HG03432 (cell line): ENCODE data around the gene ABCC3.
"Not testable (repeated sequence)": the region's sequence is repeated elsewhere in the genome, so short reads cannot be mapped to it uniquely, and the experiment has no call there.

Experiments
- ATAC-seq: cut with Tn5 transposase; IDR thresholded peaks from one replicate; pipeline ENCODE4 v1.9.1; 2021; ENCODE audit warnings: mild to moderate bottlenecking, moderate library complexity; ENCODE audit not compliant: unreplicated experiment

The ABCC3 gene

DNA sequence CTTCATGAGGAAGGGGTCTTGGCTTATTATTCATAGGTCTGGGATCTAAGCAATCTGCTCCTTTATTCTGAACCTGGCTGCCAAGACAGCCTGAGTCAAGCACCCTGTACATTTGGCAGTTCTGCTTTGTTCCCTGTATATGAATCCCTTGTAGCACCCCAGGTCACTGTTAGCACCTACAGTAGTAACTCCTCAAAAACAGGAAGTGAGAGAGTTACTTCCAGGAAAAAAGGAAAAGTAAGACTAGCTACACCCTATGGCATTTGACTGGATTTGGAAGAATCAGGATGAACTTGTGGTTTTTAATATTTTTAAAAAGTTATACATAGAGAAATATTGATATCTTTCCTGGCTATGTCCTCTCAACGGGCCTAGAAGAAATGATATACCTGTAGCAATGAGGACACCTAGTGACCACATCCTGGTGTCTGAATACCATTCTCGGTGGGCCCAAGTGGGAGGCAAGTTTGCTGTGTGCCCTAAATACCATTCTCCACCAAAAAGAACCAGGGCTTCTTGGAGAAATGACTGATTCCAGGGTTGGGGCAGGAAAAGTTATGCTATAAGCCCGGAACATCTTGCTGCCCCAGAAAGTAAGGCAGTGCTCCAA, 63.1 kb downstream of the ABCC3 start:
- ATAC-seq: no peak

DNA sequence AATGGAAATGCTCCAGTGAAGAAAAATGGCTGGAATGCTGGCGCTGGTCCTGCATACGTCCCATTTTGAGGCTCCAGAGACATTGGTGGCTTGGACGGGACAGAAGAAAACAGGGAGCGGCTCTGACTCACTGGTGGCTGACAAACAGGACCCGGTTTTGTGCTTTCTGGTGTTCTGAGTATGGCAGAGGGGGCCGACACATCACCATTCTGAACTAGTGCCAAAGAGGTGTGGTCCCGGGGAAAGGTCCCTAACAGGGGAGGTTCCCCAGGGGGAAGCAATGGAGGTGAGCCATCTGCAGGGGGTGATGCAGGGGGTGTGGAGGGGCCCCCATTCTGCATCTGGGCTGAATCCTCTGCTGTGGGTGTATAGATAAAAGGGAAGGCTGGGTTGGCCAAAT, 64.7 kb downstream of the ABCC3 start:
- no peak for ATAC-seq

DNA sequence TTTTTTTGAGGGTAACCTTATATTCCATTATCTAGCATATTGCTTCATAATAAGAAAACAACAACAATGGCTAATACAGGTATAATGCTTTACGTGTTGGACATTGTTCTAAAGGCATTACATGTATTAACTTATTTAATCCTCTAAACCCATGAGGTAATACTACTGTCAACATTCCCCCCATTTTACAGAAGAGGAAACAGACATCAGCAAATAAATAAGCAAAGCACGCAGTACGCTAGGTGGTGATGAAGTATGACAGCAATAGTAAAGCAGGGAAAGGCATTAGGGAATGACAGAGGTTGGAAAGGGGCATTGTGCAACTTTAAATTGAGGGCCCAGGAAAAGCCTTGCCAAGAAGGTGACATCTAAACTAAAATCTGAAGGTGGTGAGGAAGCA, 68.5 kb downstream of the ABCC3 start:
- no peak for ATAC-seq

DNA sequence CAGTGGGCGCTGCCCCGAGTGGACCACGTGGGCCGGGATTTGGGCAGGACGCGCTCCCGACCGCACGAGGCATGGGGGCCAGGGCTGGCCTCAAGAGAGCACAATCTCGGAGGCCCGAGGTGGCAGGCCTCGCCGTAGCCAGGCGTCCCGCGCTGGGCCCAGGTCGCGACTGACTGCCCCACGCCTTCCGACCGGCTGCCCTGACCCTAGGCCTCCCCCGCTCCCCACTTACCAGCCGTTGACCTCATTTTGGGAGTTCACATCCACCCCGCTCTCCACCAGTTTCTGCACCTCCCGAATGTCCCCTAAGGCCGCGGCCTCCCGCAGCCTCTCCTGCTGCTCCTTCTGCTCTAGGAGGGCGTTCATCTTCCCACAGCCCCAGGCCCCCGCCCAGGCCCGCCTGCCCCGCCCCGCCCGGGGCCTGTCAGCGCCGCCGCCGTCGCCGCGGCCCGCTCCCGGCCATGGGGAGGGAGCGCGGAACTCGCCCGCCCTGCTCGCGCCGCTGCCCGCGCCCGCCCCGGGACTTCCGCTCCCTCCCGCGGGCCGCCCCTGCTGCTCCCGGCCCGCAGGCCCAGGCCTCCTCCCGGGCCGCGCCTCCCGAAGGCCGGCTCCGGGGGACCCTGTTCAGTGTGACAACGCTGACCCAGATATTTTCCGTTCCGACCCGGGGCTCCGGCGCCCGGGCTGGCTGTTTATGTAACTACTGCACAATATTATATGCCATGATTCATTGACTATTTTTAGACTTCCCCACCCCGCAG, 72.8 kb downstream of the ABCC3 start, which contains the start of gene ANKRD40:
TSS of gene ANKRD40 (minus strand) at position 626 of the 761 bp plus-strand sequence. CDS start at position 366, 260 bp downstream.
- ATAC-seq: peak; percentile 84

DNA sequence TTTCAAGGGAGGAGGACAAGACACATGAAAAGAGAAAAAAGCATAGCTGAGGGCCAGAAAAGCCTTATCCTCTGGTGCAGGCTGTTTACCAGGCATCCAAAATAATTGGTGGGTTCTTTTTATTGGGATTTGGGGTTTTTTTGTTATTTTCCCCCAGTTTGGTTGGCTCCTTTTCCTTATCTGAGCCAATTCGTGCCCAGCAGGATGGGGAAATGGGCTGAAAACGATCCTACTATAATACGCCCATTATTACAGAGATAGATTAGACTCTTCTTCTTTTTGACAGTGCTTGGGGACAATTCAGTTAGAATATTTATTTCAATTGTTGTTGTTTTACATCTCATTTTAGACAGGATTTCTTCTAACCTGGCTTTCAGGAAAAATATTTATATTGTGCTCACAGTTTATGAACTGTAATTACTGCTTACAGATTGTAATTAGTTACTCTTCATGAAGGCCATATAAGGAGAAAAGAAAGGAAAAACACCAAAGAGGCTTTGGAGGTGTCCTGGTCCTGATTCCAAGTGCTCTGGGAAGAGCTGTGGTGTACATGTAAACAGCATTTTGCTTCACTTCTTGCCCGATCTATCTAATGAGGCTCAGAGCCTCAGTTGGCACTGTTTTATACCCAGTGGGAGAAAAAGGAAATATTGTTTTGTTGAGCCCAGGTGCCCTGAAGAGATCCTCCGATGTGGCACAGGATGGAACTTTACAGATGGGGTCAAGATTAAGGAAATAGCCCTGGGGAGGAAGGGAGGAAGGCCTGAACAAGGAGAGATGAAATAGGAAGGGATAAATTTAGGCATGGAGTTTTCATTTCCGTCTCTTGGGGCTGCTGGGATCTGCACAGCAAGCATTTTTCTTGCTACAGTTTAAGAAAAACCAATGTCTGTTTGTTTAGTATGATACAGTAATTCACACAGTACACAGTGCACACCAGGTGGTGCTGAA, 73.6 kb downstream of the ABCC3 start:
- no peak for ATAC-seq

DNA sequence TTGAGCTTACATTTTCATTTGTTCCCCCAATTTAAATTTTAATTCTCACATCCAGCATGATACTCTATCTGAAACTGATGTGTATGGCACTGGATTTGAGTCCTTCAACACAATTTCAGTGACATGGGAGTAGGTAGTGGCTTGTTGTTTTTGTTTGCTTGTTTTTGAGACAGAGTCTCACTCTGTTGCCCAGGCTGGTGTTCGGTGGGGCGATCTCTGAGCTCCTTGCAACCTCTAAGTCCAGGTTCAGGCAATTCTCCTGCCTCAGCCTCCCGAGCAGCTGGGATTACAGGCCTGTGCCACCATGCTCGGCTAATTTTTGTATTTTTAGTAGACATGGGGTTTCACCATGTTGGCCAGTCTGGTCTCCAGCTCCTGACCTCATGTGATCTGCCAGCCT, 74.4 kb downstream of the ABCC3 start:
- ATAC-seq: not testable (repeated sequence)

DNA sequence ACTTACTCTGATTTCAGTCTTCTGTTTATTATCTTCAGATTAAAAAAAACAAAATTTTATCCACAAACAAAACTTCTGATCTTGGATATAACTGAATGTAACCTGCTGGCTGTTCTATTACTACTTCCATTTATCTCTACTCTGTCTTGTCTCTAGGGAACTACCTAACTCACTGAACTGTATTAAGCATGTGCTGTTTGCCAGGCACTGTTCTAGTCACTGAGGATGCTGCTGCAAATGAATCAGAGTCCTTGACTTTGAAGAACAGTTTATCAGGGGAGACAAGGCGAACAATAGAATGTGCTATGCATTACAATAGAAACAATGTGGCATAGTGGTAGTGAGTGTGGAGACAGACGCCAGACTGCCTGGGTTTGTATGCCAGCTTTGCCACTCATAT, 75.3 kb downstream of the ABCC3 start:
- ATAC-seq: no peak

DNA sequence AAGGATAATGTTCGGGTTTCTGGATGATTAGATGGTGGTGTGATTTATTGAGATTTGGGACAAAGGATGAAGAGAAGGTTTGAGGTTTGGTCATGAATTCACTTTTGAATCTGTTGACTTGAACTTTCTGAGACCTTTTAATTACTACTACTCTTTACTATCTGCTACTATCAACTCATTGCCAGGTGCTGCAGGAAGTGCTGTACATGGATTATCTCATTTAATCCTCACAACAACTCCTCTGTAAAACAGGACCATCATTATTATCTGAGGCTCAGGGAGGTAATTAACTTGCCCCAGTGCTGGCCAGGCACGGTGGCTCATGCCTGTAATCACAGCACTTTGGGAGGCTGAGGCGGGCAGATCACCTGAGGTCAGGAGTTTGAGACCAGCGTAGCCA, 76.0 kb downstream of the ABCC3 start:
- no peak for ATAC-seq

DNA sequence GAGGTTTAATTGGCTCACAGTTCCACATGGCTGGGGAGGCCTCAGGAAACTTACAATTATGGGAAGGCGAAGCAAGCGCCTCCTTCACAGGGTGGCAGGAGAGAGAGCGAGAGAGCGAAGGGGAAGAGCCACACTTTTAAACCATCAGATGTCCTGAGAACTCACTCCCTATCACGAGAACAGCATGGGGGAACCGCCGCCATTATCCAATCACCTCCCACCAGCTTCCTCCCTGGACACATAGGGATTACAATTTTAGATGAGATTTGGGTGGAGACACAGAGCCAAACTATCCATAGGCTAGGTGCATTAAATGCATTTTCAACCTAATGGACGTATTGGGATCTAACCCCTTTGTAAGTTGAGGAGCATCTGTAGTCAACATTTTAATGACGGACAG, 78.0 kb downstream of the ABCC3 start:
- ATAC-seq: no peak

DNA sequence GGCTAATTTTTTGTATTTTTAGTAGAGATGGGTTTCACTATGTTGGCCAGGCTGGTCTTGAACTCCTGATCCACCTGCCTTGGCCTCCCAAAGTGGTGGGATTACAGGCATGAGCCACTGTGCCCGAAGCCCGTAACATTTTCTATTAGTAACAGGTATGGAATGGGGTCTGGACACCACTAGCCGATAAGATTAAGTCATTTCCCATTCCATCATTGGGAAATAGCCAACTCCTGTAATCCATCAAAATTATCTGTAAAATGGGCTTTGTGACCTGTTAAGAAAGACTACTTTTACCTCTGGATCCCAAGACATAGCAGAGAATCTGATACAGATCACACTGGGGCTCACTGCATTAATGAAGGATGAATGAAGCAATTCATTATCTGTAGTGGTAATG, 80.8 kb downstream of the ABCC3 start:
- no peak for ATAC-seq

DNA sequence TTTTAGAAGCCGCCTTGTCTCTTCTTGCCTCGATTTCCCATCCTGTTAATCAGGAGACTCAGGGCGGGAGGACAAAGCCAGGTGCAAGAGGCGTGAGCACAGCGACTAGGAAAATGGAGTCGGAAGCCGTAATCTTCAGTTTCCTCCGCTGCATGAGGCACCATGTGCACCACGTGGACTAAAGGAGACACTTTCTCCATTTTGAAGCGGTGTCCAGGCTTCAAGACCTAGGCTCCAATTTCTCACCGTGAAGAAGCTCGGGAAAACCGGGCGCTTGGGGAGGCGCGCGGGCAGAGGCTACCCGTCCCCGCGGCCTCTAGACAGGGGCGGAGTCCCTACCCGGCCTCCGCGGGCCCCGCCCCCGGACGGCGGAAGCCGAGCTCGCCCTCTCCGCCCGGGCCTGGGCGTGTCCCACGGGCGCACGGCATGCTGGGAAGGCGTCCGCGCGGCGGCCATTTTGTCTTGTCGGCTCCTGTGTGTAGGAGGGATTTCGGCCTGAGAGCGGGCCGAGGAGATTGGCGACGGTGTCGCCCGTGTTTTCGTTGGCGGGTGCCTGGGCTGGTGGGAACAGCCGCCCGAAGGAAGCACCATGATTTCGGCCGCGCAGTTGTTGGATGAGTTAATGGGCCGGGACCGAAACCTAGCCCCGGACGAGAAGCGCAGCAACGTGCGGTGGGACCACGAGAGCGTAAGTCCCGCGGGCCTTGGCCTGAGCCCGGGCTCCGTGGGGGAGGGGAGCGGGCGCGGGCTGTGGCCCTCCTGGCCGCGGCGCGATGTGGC, 84.7 kb downstream of the ABCC3 start, which contains the start of gene LUC7L3:
TSS of gene LUC7L3 (plus strand) at position 460 of the 780 bp plus-strand sequence. CDS start at position 590, 130 bp downstream.
- peak; percentile 95 for ATAC-seq

DNA sequence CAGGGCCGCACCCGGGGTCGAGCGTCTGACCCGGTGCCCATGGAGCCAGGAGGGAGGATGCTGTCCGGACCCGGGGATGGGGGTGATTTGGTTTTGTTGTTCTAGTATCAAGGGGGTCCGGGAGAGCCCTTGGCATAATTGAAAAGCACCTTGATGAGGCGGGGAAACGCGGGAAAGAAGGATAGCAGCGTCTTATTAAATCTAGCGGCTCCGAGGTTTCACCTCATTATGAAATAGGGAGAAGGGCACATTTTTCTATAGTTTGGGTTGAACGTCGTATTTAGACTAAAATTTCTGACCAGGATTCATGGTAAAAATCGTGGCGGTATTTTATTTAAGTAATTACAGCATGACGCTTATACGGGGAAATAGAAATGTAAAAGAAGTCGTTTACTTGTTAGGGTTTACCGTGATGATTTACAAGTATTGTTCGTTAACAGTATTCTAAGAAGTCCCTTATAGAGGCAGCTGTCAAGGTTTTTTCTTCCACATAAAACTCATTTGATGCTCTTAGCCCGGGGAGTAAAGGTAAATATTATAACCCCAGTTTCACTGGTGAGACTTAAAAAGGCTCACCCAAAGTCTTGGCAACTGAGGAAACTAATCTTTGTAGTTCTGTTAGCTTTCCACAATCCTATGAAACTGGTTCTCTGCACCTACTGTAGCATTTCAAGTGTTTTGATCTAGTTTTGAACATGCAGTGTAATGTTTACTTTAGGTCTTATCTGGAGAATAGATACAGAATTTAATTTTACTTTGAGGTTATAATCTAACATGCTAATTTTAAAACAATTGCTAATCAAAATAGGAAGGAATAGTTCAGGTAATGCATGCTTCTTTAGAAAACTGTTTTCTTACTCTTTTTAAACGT, 85.5 kb downstream of the ABCC3 start:
- no peak for ATAC-seq

DNA sequence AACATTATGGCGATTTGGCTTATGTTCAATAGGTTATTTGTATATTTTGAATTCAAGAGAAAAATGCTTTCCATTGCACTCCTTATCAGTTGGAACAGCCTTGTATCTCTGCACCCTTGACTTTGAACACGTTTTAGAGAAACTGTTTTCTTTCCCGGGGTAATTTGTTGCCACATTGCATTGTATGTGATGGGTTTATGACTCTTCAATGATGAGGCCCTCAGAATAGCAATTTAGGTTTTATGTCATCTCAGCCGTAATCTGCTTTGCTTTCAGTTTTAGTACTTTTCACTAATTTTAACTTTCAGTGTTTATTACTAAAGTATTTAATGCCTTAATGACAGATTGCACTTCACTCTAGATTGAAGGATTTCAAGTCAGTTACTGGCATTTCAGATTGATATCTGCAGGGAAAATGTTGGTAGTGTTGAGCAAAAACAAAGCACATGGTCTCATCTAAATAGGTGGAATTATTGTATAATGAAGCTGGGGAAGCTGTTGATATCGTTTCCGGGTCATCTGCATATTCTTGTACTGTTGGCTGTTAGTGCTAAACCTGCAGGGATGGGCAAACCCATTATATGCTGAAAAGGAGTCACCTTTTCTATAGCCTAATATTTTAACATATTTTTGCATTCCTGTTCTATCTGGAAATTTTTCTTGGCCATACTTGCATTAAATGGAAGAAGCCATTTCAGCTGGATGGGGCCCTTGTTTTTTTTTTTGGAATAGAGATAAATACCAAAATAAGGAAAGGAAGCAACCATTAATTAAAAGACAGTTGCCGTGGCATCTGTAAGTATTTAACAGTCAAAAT, 86.7 kb downstream of the ABCC3 start:
- ATAC-seq: no peak

DNA sequence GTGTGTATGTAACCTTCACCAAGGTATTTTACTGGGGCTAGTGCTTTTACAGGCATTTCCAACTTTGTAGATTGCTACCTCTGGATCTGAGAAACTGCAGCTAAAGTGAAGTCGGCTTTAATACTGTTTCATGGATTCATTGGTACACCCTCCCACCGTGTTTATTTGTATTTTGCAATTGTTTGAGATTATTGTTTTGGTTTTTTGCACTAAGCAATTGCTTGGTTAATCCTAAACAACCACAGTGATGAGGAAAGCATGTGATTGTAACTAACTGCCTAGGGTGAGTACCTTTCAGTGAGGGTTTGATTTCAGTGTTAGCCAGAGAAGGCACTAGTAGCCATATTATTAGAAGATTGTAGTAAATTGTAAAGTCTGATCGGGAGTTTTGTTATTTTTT, 88.1 kb downstream of the ABCC3 start:
- no peak for ATAC-seq

DNA sequence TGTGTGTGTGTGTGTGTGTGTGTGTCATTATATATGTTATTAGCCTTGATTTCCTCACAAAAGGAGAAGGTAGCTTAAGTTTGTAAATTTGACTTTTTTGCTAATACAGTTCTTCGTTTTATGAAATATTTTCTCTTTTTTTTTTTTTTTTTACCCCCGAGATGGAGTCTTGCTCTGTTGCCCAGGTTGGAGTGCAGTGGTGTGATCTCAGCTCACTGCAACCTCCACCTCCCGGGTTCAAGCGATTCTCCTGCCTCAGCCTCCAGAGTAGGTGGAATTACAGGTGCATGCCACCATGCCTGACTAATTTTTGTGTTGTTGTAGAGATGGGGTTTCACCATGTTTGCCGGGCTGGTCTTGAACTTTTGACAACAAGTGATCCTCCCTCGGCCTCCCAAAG, 89.9 kb downstream of the ABCC3 start:
- not testable (repeated sequence) for ATAC-seq

DNA sequence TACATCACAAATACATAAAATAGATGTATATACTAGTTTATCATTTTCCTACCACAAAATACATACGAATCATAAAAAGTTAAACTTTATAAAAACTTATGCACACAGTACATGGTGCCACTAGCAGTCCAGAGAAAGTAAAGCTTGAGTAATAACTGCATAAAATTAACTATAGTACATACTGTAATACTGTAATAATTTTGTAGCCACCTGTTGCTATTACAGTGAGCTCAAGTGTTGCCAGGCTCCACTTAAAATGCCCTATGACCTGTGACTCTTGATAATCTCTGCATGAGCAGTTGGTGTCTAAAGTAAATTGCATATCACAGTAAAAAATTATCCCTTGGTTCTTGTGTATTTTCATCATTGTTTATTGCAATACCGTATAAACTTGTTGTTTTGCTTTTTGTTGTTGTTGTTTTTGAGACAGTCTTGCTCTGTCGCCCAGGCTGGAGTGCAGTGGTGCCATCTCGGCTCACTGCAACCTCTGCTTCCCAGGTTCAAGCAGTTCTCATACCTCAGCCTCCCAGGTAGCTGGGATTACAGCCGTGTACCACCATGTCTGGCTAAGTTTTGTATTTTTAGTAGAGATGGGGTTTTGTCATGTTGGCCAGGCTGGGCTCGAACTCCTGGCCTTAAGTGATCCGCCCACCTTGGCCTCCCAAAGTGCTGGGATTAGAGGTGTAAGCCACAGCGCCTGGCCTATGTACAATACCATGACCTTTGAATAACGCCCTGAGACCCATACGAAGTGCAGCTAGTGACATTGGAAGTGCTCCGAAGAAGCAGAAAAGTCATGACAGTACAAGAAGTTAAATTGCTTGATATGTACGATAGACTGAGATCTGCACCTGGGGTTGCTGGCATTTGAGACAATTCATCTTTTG, 91.3 kb downstream of the ABCC3 start:
- no peak for ATAC-seq

DNA sequence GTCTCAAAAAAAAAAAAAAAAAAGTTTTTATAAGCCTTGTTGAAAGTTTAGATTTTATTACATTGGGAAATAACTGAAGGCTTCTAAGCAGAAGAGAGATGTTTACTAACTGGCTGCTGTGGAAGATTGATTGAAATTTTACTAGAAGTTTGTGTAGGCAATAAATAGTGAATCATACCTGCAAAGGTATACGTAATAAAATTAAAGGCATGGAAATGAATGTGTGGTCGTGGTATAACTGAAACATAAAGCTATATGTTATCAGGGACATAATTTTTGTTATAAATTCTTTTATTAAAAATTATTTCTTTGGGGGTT, 93.4 kb downstream of the ABCC3 start:
- ATAC-seq: no peak
